ENCODE measurements around the gene NPEPPS.

Gene NPEPPS

DNA sequence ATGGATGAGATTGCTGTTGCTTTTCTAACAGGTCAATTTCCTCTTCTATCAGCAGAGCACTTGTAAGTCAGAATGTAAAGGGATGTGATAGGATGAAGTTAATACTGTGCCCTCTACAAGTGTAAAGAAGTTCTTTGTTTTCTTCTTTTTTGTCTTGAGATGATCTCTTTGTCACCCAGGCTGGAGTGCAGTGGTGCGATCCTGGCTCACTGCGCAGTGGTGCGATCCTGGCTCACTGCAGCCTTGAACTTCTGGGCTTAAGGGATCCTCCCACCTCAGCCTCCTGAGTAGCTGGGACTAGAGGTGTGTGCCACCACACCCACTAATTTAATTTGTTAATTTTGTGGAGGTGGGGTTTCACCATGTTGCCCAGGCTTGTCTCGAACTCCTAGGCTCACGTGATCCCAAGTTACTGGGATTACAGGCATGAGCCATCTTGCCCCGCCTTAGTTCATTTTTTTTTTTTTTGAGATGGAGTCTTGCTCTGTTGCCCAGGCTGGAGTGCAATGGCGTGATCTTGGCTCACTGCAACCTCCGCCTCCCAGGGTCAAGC is 97.2 kb downstream of the NPEPPS start:
- DNase-seq (ENCODE audit: low read depth in 2 of 3, low spot score in 2 of 3), result no peak

DNA sequence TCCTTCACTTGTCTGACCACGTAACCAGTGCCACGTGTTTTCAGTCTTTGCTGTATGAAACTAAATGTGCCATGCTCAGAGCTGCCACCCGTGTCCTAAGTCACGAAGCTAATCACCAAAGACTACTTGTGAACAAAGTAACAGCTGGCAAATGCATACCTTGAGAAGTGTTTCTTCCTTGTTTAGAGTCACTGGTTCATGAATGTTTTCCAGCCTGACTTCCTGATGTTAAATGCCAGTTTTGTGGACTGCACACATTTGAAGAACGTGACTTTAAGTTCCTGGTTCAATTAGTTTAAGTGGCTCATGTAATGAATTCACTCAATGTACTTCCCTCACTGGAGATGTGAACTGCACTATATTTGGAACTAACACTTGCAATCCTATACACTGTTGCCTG is 98.9 kb downstream of the NPEPPS start:
- DNase-seq (ENCODE audit: low read depth in 2 of 3, low spot score in 2 of 3), result no peak

DNA sequence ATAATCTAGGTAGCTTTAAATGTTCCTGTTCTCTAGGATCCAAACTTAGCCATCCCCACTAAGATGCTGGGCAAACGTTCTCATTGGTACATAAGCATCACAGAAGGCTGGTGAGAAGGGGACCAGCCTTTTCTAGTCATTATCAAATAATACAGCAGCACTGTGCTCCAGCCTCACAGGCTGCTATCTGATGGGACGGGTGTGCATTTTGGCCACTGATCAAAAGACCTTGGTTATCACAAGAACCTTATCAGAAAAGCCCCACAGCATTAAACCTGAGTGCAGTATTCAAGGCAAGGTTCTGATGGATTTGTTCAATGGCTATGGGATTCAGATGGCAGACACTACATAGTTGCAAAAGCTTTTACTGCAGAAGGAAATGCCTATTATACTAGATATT is 99.7 kb downstream of the NPEPPS start:
- DNase-seq (ENCODE audit: low read depth in 2 of 3, low spot score in 2 of 3), result no peak

GRCh38 chr17:47632991-47633390 is 102.1 kb downstream of the NPEPPS start:
- no peak for DNase-seq (ENCODE audit: low read depth in 2 of 3, low spot score in 2 of 3)

DNA sequence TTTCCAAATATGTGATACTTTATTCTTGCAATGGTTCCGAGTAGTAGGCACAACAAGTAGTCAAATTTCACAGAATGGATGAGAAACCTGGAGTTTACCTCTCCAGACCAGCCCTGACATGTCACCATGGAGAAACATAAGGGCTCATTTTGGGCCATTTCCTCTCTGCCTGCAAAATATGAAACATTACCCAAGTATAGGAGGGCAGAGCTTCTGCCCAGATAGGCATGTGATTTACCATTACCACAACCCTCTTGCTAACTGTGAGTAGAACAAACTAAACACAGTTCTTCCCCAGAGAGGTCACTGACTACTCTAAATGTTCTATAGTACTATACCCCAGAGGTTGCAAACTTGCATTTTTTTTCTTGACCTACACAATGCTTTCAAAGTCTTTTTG is 103.1 kb downstream of the NPEPPS start:
- no peak for DNase-seq (ENCODE audit: low read depth in 2 of 3, low spot score in 2 of 3)

DNA sequence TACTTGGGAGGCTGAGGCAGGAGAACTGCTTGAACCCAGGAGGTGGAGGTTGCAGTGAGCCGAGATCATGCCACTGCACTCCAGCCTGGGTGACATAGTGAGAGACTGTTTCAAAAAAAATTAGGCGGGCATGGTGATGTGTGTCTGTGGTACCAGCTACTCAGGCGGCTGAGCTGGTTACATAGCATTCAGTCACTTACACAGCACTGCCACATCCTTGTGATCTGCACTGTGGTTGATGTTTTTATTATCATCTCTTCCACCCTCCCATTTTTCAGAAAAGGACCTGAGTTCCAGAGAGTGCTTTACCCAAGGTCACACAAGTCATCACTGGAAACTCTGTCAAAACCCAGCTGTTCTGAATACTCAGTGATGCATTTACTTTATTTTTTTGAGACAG is 104.0 kb downstream of the NPEPPS start:
- no peak for DNase-seq (ENCODE audit: low read depth in 2 of 3, low spot score in 2 of 3)

DNA sequence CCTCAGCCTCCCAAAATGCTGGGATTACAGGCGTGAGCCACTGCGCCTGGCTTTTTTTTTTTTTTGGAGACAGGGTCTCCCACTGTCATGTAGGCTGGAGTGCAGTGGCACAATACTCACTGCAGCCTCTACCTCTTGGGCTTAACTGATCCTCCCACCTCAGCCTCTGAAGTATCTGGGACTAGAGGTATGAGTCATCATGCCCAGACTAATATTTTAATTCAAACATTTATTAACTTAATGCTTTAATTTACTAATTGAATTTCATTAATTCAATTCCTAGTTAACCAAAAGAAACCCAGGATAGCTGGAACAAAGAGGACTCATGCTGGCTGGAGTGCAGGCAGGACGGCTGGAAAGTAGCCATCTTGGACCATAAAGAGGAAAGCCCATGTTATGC is 104.8 kb downstream of the NPEPPS start:
- DNase-seq (ENCODE audit: low read depth in 2 of 3, low spot score in 2 of 3), result no peak

DNA sequence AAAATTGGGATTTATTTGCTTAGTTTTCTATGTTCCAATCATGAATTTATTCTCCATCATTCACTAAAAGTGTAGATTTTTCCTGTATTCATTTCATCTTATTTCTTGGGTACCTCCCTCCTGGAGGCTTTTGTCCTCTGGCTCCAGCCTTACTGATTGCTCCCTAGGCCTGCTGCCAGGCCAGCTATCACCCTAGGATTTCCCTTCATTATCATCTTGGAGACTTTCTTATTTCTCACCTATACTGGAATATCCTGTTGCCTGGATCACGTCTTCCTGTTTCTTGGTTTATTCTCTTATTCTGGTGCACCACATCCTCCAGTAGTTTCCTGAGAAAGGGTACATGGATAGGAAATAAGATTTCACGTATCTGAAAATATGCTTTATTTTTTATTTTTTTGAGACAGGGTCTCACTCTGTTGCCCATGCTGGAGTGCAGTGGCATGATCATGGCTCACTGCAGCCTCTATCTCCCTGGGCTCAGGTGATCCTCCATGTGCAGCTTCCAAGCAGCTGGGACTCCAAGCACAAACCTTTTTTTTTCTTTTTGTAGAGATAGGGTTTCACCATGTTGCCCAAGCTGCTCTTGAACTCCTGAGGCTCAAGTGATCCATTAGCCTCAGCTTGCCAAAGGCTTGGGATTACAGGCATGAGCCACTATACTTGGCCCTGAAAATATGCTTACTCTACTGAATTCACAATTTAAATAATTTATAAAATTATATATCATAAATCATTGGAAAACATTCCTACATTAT is 105.5 kb downstream of the NPEPPS start:
- no peak for DNase-seq (ENCODE audit: low read depth in 2 of 3, low spot score in 2 of 3)

DNA sequence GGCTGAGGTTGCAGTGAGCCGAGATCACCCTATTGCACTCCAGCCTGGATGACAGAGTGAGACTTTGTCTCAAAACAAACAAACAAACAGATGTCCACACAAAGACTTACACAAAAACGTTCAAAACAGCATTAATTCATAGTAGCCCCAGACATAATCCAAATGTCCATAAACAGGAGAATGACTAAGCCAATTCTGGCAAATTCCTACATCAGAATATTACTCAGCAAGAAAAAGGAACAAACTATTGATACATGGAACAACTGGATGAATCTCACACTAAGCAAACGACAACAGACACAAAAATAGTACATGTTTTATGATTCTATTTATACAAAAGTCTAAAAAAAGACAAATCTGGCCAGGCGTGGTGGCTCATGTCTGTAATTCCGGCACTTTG is 108.0 kb downstream of the NPEPPS start:
- no peak for DNase-seq (ENCODE audit: low read depth in 2 of 3, low spot score in 2 of 3)

- DNase-seq (ENCODE audit: low read depth in 2 of 3, low spot score in 2 of 3), result no peak
Measured at GRCh38 chr17:47640076-47640475, 109.2 kb downstream of the NPEPPS start.

DNA sequence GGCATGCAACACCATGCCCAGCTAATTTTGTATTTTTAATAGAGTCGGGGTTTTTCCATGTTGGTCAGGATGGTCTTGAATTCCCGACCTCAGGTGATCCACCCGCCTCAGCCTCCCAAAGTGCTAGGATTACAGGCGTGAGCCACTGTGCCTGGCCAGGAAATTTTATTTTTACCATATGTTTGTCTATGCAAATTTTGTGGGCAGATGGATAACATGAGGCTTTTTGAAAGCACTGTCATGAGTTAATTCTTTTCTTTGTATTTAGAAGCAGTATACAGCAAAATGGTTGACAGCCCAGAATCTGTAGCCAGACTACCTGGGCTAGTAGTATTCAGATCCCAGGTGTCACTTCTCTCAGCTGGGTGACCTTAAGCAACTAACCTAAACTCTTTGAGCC is 110.3 kb downstream of the NPEPPS start:
- DNase-seq (ENCODE audit: low read depth in 2 of 3, low spot score in 2 of 3), result no peak

GRCh38 chr17:47643116-47643515 is 112.2 kb downstream of the NPEPPS start:
- no peak for DNase-seq (ENCODE audit: low read depth in 2 of 3, low spot score in 2 of 3)

DNA sequence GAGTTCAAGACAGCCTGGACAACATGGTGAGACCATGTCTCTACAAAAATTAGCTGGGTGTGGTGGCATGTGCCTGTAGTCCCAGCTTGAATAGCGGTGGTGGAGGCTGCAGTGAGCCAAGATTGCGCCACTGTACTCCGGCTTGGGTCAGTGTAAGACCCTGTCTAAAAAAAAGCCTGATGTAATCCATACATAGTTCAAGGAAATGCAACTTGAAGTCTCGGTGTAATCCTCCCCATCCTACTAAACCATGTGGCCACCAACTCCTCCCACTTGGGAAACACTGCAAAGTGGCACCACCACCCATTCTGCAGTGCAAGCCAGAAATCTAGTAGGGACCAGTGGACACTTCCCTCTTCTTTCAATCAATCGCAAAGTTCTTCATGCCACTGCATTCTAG is 113.4 kb downstream of the NPEPPS start:
- no peak for DNase-seq (ENCODE audit: low read depth in 2 of 3, low spot score in 2 of 3)

- DNase-seq (ENCODE audit: low read depth in 2 of 3, low spot score in 2 of 3), result peak; percentile 84 to 97 (median 97)
Measured at GRCh38 chr17:47649153-47649971, 118.5 kb downstream of the NPEPPS start, which contains the start of gene KPNB1. Gene KPNB1 (plus strand): TSS chr17:47649919. CDS start chr17:47650245, 326 bp downstream.

DNA sequence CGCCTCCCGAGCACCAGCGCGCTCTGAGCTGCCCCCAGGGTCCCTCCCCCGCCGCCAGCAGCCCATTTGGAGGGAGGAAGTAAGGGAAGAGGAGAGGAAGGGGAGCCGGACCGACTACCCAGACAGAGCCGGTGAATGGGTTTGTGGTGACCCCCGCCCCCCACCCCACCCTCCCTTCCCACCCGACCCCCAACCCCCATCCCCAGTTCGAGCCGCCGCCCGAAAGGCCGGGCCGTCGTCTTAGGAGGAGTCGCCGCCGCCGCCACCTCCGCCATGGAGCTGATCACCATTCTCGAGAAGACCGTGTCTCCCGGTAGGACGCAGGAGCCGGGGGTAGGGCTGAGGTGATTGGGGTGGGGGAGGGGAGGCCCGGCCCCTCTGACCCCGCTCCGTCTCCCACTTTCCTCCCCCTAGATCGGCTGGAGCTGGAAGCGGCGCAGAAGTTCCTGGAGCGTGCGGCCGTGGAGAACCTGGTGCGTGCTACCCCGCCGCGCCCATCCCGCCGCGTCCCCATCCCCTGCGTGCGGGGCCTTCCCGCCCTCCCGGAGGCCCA is 119.1 kb downstream of the NPEPPS start:
- DNase-seq (ENCODE audit: low read depth in 2 of 3, low spot score in 2 of 3), result peak in 1 of 3 experiments; percentile 28

DNA sequence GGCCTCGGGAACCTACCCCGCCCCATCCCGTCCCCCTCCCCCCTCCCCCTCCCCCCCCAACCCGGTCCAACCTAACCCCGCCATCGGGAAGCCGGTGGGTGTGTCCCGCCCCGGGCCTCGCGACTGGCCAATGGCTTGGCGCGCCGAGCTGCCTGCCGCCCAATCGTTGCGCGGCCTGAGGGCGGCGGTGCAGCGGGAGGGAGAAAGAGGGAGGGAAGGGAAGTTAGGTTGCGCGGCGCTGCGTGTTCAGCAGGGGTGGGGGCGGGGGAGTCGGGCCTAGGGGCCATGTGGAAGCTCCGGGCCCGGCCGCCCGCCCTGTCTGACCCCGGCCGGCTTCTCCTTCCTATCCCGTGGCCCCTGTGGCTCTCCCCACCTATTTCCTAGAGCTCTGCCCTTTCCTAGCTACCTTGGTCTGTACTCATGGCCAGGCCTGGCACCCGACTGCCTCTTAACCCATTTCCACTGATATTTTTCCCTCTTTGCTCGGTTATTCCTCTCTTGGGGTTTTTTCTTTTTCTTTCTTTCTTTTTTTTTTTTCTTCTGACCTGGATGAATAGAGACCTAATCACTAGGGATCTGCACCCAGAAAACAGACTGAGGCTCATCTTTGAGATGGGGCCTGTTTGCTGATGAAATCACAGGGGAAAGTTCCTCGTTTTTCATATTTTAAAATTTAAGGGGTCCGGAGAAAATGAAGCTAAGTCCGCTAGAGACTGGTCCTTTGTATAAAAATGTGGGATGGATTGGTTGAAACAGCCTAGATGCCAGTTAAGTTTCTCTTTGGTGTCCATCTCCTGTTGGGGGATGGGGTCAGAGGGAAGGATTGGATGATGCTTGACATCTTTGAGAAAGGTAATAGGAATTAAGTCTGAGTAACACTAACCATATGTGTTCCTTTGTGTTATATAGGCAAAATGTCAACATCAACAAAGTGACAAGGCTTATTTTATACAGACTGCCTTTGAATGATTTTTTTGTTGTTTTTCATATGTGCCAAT is 119.9 kb downstream of the NPEPPS start:
- peak; percentile 69 to 93 (median 88) for DNase-seq (ENCODE audit: low read depth in 2 of 3, low spot score in 2 of 3)

GRCh38 chr17:47651704-47652103 is 120.8 kb downstream of the NPEPPS start:
- no peak for DNase-seq (ENCODE audit: low read depth in 2 of 3, low spot score in 2 of 3)

- DNase-seq (ENCODE audit: low read depth in 2 of 3, low spot score in 2 of 3), result no peak
Measured at GRCh38 chr17:47652570-47652969, 121.7 kb downstream of the NPEPPS start.

DNA sequence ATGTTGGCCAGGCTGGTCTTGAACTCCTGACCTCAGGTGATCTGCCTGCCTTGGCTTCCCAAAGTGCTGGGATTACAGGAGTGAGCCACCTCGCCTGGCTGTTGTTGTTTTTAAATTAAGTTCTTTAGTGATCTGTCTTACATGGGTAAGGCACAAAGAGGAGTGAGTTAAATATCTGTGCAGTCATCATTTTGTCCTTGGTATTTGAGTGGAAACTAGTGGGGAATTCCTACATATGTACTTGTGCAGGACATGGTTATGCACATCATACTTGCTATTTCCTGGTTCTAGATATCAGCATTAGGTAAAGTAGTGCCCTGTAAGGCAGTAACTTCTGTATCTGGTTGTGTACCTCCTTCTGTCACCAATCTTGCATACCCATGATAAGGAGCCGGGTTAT is 122.5 kb downstream of the NPEPPS start:
- DNase-seq (ENCODE audit: low read depth in 2 of 3, low spot score in 2 of 3), result no peak

DNA sequence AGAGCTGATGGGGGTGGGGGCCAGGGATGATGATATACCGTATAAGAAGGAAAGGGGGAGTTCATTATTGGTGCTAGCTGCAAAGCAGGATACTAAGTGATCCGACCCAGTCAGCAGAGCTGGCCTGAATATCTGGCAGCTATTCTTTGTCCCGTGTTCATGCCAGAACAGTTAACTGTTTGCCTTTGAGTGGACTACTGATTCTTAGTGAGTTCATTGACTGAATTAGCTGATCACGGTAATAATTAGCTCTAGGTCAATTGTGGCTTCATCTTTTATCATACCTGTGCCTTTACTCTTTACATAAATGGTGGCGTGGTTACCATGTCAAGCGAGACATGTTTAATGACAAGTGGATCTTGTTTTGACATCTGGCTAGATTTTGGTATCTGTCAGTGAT is 124.1 kb downstream of the NPEPPS start:
- DNase-seq (ENCODE audit: low read depth in 2 of 3, low spot score in 2 of 3), result no peak

GRCh38 chr17:47660064-47660492 is 129.2 kb downstream of the NPEPPS start:
- no peak for DNase-seq (ENCODE audit: low read depth in 2 of 3, low spot score in 2 of 3)
